HEK293 (cell line): ENCODE measurements around the gene SLC39A7.

Experiments used
- CTCF ChIA-PET: fragments of 350-600 bp; formaldehyde crosslinking; extraction: SDS; loops from one replicate; lab custom pipeline; 2021; ENCODE audit warnings: antibody characterized with exemption; lab: Yijun Ruan, JAX
- POLR2A ChIA-PET: fragments of 300-600 bp; formaldehyde crosslinking; extraction: SDS; loops from one replicate; lab custom pipeline; 2020; ENCODE audit warnings: antibody characterized with exemption, inconsistent platforms; lab: Yijun Ruan, JAX
- H3K27ac ChIP-seq: fragments of 200-500 bp; sonication (Bioruptor generic); 2 replicates; pipeline ENCODE4 v1.5.1; 2014; ENCODE audit warnings: low read depth, low read length, control low read depth, inconsistent platforms; ENCODE audit errors: extremely low read depth
- H3K36me3 ChIP-seq, 2 experiments: fragments of 200-500 bp in 1 of 2; sonication (Bioruptor generic) in 1 of 2; 1 replicate in 1 of 2; 2 replicates in 1 of 2; pipeline ENCODE4 v1.5.1; 2014 to 2017; ENCODE audit warnings: inconsistent platforms in 2 of 2, low read length in 2 of 2; ENCODE audit not compliant: control insufficient read depth in 2 of 2, insufficient read depth in 1 of 2
- H3K4me1 ChIP-seq: fragments of 200-500 bp; sonication (Bioruptor generic); 2 replicates; pipeline ENCODE4 v1.5.1; 2014; ENCODE audit warnings: mild to moderate bottlenecking, low read length, inconsistent platforms; ENCODE audit not compliant: control insufficient read depth, insufficient read depth
- H3K4me3 ChIP-seq: 2 replicates; pipeline ENCODE4 v1.5.1; 2011; ENCODE audit warnings: low read depth, mild to moderate bottlenecking, control low read depth, low read length, moderate library complexity
- H3K9me3 ChIP-seq: fragments of 200-500 bp; sonication (Bioruptor generic); 2 replicates; pipeline ENCODE4 v1.5.1; 2014; ENCODE audit warnings: low read depth, low read length, inconsistent platforms; ENCODE audit not compliant: control insufficient read depth, insufficient read depth
- HOXC10 ChIP-seq: sonication (generic); formaldehyde crosslinking; IDR thresholded peaks from 2 replicates; pipeline ENCODE4 v1.8.1; 2023; ENCODE audit warnings: mild to moderate bottlenecking, missing genetic modification reagents
- PRDM2 ChIP-seq: fragments of 450-650 bp; formaldehyde crosslinking; IDR thresholded peaks from 2 replicates; pipeline ENCODE4 v1.5.1; 2016; ENCODE audit warnings: missing biosample characterization, missing genetic modification characterization, borderline replicate concordance
- ZBTB21 ChIP-seq: fragments of 450-650 bp; formaldehyde crosslinking; IDR thresholded peaks from 2 replicates; pipeline ENCODE4 v1.5.1; 2017; ENCODE audit warnings: missing biosample characterization, missing genetic modification characterization
- ZBTB48 ChIP-seq: fragments of 450-650 bp; formaldehyde crosslinking; IDR thresholded peaks from 2 replicates; pipeline ENCODE4 v1.5.1; 2016; ENCODE audit warnings: missing biosample characterization, missing genetic modification characterization
- ZBTB7A ChIP-seq: fragments of 450-650 bp; formaldehyde crosslinking; IDR thresholded peaks from 2 replicates; pipeline ENCODE4 v1.5.1; 2016; ENCODE audit warnings: low read depth, missing biosample characterization, missing genetic modification characterization
- ZEB2 ChIP-seq: fragments of 450-650 bp; formaldehyde crosslinking; IDR thresholded peaks from 2 replicates; pipeline ENCODE4 v1.5.1; 2016; ENCODE audit warnings: missing biosample characterization, missing genetic modification characterization
- ZNF121 ChIP-seq: fragments of 450-650 bp; formaldehyde crosslinking; IDR thresholded peaks from 2 replicates; pipeline ENCODE4 v1.5.1; 2016; ENCODE audit warnings: missing biosample characterization, missing genetic modification characterization
- ZNF174 ChIP-seq: fragments of 450-650 bp; formaldehyde crosslinking; IDR thresholded peaks from 2 replicates; pipeline ENCODE4 v1.5.0; 2017; ENCODE audit warnings: missing biosample characterization, mild to moderate bottlenecking, missing genetic modification characterization
- ZNF280D ChIP-seq: fragments of 450-650 bp; formaldehyde crosslinking; IDR thresholded peaks from 2 replicates; pipeline ENCODE4 v1.5.1; 2016; ENCODE audit warnings: missing biosample characterization, missing genetic modification characterization
- ZNF324 ChIP-seq: fragments of 450-650 bp; formaldehyde crosslinking; IDR thresholded peaks from 2 replicates; pipeline ENCODE4 v1.5.1; 2016; ENCODE audit warnings: missing biosample characterization, missing genetic modification characterization
- ZNF426 ChIP-seq: fragments of 450-650 bp; formaldehyde crosslinking; IDR thresholded peaks from 2 replicates; pipeline ENCODE4 v1.5.1; 2017; ENCODE audit warnings: missing biosample characterization, missing genetic modification characterization, mild to moderate bottlenecking, inconsistent platforms, moderate library complexity
- ZNF513 ChIP-seq: fragments of 450-650 bp; IDR thresholded peaks from 2 replicates; pipeline ENCODE4 v1.5.1; 2018; ENCODE audit warnings: missing biosample characterization, missing genetic modification characterization
- ZNF558 ChIP-seq: fragments of 450-650 bp; formaldehyde crosslinking; IDR thresholded peaks from 2 replicates; pipeline ENCODE4 v1.5.1; 2016; ENCODE audit warnings: missing biosample characterization, missing genetic modification characterization
- ZNF600 ChIP-seq: fragments of 450-650 bp; formaldehyde crosslinking; IDR thresholded peaks from 2 replicates; pipeline ENCODE4 v1.5.1; 2016; ENCODE audit warnings: missing biosample characterization, missing genetic modification characterization
- ZNF645 ChIP-seq: fragments of 450-650 bp; formaldehyde crosslinking; IDR thresholded peaks from 2 replicates; pipeline ENCODE4; 2016; ENCODE audit warnings: missing biosample characterization, missing genetic modification characterization
- ZNF701 ChIP-seq: fragments of 450-650 bp; formaldehyde crosslinking; IDR thresholded peaks from 2 replicates; pipeline ENCODE4 v1.5.1; 2016; ENCODE audit warnings: missing biosample characterization, missing genetic modification characterization
- ZSCAN30 ChIP-seq: fragments of 450-650 bp; IDR thresholded peaks from 2 replicates; pipeline ENCODE4 v1.5.1; 2018; ENCODE audit warnings: missing biosample characterization, mild to moderate bottlenecking, missing genetic modification characterization, moderate library complexity

SLC39A7 gene

GRCh38 chr6:33250731-33251130 is 50.1 kb downstream of the SLC39A7 start:
- ChIA-PET CTCF (interaction anchor here (0.6 to 6.1 kb wide), 10 partner anchors 12 to 412 kb away, joined by 3 to 76 read pairs (median 6); partner anchors contain the start of genes HSD17B8, RPS18, TAP2 and VPS52), POLR2A (interaction anchor here (2.8 to 4.8 kb wide), 5 partner anchors 12 to 279 kb away, joined by 12 to 65 read pairs (median 30); partner anchors contain the start of genes B3GALT4, RING1, RPS18 and VPS52)
- TF ChIP-seq HOXC10 (CRISPR knock-in tag), result no peak
- no peak for TF ChIP-seq PRDM2 (tag by site-specific recombination)
- no peak for TF ChIP-seq ZNF701 (tag by site-specific recombination)
- TF ChIP-seq ZSCAN30 (tag by site-specific recombination), result no peak
- TF ChIP-seq ZBTB7A (tag by site-specific recombination), result no peak
- TF ChIP-seq ZNF645, result no peak
- no peak for TF ChIP-seq ZNF426 (tag by site-specific recombination)
- TF ChIP-seq ZNF324 (tag by site-specific recombination), result no peak
- no peak for TF ChIP-seq ZBTB21 (tag by site-specific recombination)
- TF ChIP-seq ZNF513, result no peak
- TF ChIP-seq ZNF600 (tag by site-specific recombination), result no peak
- no peak for TF ChIP-seq ZEB2
- no peak for TF ChIP-seq ZNF174 (tag by site-specific recombination)
- no peak for TF ChIP-seq ZNF280D
- TF ChIP-seq ZBTB48 (tag by site-specific recombination), result no peak
- TF ChIP-seq ZNF558 (tag by site-specific recombination), result no peak
- TF ChIP-seq ZNF121 (tag by site-specific recombination), result no peak
- H3K4me3 ChIP-seq, result no peak overlapping the region
- no peaks in the 10 kb centered on the region for H3K9me3 ChIP-seq
- peaks cover 14 to 20% of the 10 kb centered on the region in 2 experiments; a peak in 2 of 3 replicates for H3K36me3 ChIP-seq
- H3K4me1 ChIP-seq, result peaks cover 12% of the 10 kb centered on the region
- no peak overlapping the region for H3K27ac ChIP-seq
